Lower leg skin (tissue), 3 donors: ENCODE results near the gene ELAC2.

Experiments used
- POLR2A ChIP-seq, 2 donors: fragments of 450-650 bp; IDR thresholded peaks; one replicate each; pipeline ENCODE4 v1.6.1; 2016 to 2017; ENCODE audit warnings: antibody characterized with exemption in 2 of 2, mild to moderate bottlenecking in 1 of 2, moderate library complexity in 1 of 2
- TF ChIP-seq, protein P1 (sequence below), 3 donors: fragments of 450-650 bp; IDR thresholded peaks; one replicate each; pipeline ENCODE4 v1.5.1; 2016; ENCODE audit warnings: antibody characterized with exemption in 3 of 3, mild to moderate bottlenecking in 3 of 3, moderate library complexity in 2 of 3

DNA sequence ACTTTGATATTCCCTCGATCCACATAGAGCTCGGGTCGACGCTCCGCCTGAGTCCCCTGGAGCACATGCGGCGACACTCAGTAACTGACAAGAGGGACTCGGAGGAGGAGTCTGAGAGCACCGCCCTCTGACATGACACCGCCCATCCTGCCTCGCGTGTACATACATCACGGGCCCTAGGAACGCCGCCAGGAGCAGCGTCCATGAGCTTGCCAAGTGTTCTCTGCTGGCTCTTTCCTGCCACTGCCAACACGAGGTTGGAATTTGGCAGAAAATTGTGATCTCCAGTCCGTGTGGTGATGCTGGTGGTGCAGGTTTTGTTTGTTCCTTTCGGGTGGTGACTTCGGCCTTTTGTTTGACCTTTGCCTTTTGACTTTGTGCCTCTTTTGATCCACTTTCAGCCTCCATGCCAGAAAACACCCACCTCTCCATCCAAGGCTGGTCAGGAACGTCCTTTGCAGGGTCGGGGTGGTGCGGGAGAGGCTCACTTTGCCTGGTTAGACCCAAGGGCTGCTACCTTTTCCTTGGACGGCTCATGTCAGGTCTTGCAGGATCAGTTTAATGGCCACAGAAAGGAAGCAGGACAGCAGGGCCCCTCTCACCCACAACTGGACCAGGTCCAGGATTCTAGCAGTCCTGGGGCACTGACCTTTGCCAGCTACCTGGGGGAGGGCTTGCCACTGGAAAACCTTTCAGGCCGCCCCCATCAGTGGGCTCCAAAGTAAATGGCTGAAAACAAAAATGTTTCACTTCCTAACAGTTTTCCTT, 27.6 kb downstream of the ELAC2 start:
- TF ChIP-seq, protein P1, sequence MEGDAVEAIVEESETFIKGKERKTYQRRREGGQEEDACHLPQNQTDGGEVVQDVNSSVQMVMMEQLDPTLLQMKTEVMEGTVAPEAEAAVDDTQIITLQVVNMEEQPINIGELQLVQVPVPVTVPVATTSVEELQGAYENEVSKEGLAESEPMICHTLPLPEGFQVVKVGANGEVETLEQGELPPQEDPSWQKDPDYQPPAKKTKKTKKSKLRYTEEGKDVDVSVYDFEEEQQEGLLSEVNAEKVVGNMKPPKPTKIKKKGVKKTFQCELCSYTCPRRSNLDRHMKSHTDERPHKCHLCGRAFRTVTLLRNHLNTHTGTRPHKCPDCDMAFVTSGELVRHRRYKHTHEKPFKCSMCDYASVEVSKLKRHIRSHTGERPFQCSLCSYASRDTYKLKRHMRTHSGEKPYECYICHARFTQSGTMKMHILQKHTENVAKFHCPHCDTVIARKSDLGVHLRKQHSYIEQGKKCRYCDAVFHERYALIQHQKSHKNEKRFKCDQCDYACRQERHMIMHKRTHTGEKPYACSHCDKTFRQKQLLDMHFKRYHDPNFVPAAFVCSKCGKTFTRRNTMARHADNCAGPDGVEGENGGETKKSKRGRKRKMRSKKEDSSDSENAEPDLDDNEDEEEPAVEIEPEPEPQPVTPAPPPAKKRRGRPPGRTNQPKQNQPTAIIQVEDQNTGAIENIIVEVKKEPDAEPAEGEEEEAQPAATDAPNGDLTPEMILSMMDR (IDR thresholded peaks at IDR 0.05), result no peak
- TF ChIP-seq POLR2A (IDR thresholded peaks at IDR 0.05), result no peak
